Measurements from ENCODE around the gene SSBP4.

The SSBP4 gene

DNA sequence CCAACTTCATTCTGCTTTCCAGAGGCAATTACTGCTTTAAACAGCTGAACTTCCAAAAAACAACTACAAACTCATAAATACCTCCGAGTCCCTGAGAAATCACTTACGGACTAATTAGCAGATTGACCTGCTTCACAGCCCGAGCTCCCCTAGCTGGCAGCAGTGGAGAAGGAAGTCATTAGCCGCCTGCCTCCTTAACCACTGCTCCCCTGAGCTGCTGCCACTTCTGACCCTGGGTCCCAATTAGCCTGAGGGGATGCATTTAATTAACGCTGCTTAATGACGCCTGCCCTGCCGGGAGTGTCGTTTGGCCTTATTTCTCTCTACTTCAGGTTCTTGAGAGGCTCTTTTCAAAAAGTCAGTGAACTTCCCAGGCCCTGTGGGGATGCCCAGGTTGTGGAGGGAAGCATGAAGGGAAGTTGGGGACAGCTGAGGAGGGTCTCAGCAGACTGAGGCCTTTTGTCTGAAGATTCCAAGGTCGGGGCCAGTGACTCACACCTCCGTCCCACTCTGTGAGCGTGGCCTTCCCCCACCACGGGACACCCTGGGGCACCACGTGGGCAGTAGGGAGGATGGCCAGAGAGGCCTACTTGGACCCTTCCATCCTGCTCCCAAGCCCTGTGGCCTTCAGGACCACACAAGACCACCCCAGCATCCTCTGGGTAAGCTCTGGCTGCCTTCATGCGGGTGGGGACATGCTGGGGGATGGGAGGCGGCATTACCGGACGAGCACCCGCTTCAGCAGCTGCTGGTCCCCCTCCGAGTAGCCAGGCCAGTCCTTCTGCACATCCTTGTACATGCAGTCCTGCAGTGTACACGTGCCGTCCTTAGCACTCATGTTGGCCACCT is 38.5 kb downstream of the SSBP4 start:
- H3K27me3 ChIP-seq (ENCODE audit: control insufficient read depth, low read length): no peaks in the 10 kb centered on the region
- H3K36me3 ChIP-seq (ENCODE audit: control insufficient read depth, low read length): peaks cover 32% of the 10 kb centered on the region
- no peaks in the 10 kb centered on the region for H3K4me1 ChIP-seq (ENCODE audit: control insufficient read depth, low read length)
- no peak overlapping the region for H3K27ac ChIP-seq (ENCODE audit: low read depth, low read length)
- H3K9me3 ChIP-seq (ENCODE audit: control insufficient read depth, insufficient read depth, low read length): no peaks in the 10 kb centered on the region
- peaks cover 3% of the 10 kb centered on the region; the same call in 1 of the 2 replicates for H4K20me1 ChIP-seq (ENCODE audit: control insufficient read depth, insufficient read depth, low read depth, low read length)
- no peak overlapping the region for H3K4me3 ChIP-seq (ENCODE audit: low read length)
- H3K9me2 ChIP-seq (replicated peaks; ENCODE audit: control insufficient read depth, low read length): no peaks in the 10 kb centered on the region
- H3F3A ChIP-seq (ENCODE audit: control insufficient read depth, insufficient read depth): no peaks in the 10 kb centered on the region
- TF ChIP-seq, protein P1, sequence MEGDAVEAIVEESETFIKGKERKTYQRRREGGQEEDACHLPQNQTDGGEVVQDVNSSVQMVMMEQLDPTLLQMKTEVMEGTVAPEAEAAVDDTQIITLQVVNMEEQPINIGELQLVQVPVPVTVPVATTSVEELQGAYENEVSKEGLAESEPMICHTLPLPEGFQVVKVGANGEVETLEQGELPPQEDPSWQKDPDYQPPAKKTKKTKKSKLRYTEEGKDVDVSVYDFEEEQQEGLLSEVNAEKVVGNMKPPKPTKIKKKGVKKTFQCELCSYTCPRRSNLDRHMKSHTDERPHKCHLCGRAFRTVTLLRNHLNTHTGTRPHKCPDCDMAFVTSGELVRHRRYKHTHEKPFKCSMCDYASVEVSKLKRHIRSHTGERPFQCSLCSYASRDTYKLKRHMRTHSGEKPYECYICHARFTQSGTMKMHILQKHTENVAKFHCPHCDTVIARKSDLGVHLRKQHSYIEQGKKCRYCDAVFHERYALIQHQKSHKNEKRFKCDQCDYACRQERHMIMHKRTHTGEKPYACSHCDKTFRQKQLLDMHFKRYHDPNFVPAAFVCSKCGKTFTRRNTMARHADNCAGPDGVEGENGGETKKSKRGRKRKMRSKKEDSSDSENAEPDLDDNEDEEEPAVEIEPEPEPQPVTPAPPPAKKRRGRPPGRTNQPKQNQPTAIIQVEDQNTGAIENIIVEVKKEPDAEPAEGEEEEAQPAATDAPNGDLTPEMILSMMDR (IDR thresholded peaks at IDR 0.05; ENCODE audit: low read depth, low read length, poor library complexity, severe bottlenecking): no peak
- no peak overlapping the region for H3K4me2 ChIP-seq (ENCODE audit: low read length)
- no peaks in the 10 kb centered on the region for H3K79me2 ChIP-seq (ENCODE audit: control insufficient read depth, low read length)

DNA sequence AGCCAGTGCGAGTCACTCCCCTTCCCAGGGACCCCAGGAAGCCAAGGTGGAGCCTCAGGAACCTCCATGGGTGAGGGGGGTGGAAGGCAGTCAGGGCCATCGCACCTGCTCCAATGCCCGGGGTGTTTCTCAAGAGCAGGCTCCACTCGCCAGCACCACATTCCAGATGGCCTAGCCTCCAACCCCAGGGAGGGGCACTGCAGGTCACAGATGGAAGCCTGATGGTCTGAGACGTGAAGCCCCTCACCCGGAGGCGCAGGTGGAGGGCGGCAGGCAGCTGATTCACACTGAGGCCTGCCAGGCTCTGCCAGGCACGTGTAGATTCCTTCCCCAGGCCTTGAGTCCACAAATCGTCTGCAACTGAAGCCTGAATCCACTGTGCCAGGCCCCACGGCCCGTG is 41.7 kb downstream of the SSBP4 start:
- TF ChIP-seq, protein P1 (IDR thresholded peaks at IDR 0.05; ENCODE audit: low read depth, low read length, poor library complexity, severe bottlenecking): no peak
- TF ChIP-seq EZH2phosphoT487 (IDR thresholded peaks at IDR 0.05; ENCODE audit: borderline replicate concordance, low read length): no peak
- no peaks in the 10 kb centered on the region for H3K9me2 ChIP-seq (replicated peaks; ENCODE audit: control insufficient read depth, low read length)
- no peaks in the 10 kb centered on the region for H3K79me2 ChIP-seq (ENCODE audit: control insufficient read depth, low read length)
- peaks cover 3% of the 10 kb centered on the region; the same call in 1 of the 2 replicates for H4K20me1 ChIP-seq (ENCODE audit: control insufficient read depth, insufficient read depth, low read depth, low read length)
- no peaks in the 10 kb centered on the region for H3K4me1 ChIP-seq (ENCODE audit: control insufficient read depth, low read length)
- no peaks in the 10 kb centered on the region for H3F3A ChIP-seq (ENCODE audit: control insufficient read depth, insufficient read depth)
- H3K27me3 ChIP-seq (ENCODE audit: control insufficient read depth, low read length): no peaks in the 10 kb centered on the region
- H3K27ac ChIP-seq (ENCODE audit: low read depth, low read length): no peak overlapping the region
- no peaks in the 10 kb centered on the region for H3K9me3 ChIP-seq (ENCODE audit: control insufficient read depth, insufficient read depth, low read length)
- no peak overlapping the region for H3K4me2 ChIP-seq (ENCODE audit: low read length)
- H3K4me3 ChIP-seq (ENCODE audit: low read length): no peak overlapping the region
- peaks cover 37% of the 10 kb centered on the region for H3K36me3 ChIP-seq (ENCODE audit: control insufficient read depth, low read length)

DNA sequence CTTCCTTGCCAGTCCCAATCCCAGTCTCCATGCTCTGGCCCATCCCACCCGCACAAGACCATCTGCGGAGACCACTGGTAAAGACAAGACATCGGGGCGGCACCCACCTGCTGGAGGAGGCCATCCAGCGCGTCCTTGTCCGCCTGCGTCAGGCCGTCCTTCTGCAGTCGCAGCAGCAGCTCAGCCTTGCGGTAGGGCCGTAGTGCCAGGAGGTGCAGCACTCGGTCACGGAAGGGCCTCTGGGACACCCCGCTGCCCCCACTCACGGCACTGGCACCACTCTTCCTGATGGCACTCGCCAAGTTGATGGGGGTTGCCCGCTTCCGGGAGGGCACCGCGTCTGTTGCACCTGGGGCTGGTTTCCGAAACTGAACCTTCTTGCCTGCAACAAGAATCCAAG is 42.3 kb downstream of the SSBP4 start:
- TF ChIP-seq, protein P1 (IDR thresholded peaks at IDR 0.05; ENCODE audit: low read depth, low read length, poor library complexity, severe bottlenecking): no peak
- no peak for TF ChIP-seq EZH2phosphoT487 (IDR thresholded peaks at IDR 0.05; ENCODE audit: borderline replicate concordance, low read length)
- no peaks in the 10 kb centered on the region for H3F3A ChIP-seq (ENCODE audit: control insufficient read depth, insufficient read depth)
- H3K27ac ChIP-seq (ENCODE audit: low read depth, low read length): no peak overlapping the region
- H3K27me3 ChIP-seq (ENCODE audit: control insufficient read depth, low read length): no peaks in the 10 kb centered on the region
- no peaks in the 10 kb centered on the region for H3K9me2 ChIP-seq (replicated peaks; ENCODE audit: control insufficient read depth, low read length)
- no peak overlapping the region for H3K4me2 ChIP-seq (ENCODE audit: low read length)
- peaks cover 3% of the 10 kb centered on the region; the same call in 1 of the 2 replicates for H4K20me1 ChIP-seq (ENCODE audit: control insufficient read depth, insufficient read depth, low read depth, low read length)
- no peaks in the 10 kb centered on the region for H3K79me2 ChIP-seq (ENCODE audit: control insufficient read depth, low read length)
- no peaks in the 10 kb centered on the region for H3K9me3 ChIP-seq (ENCODE audit: control insufficient read depth, insufficient read depth, low read length)
- H3K4me3 ChIP-seq (ENCODE audit: low read length): no peak overlapping the region
- H3K36me3 ChIP-seq (ENCODE audit: control insufficient read depth, low read length): peaks cover 32% of the 10 kb centered on the region
- no peaks in the 10 kb centered on the region for H3K4me1 ChIP-seq (ENCODE audit: control insufficient read depth, low read length)
